GOT3 (cell line): Measurements from ENCODE around the gene TBC1D1.
A peak's percentile ranks its signal among the peaks of the same experiment; 100 is the strongest.

Source experiments
- DNase-seq: peaks from one replicate; lab custom pipeline; 2025; ENCODE audit warnings: mixed read lengths; lab: John Stamatoyannopoulos, UW

TBC1D1 gene

DNA sequence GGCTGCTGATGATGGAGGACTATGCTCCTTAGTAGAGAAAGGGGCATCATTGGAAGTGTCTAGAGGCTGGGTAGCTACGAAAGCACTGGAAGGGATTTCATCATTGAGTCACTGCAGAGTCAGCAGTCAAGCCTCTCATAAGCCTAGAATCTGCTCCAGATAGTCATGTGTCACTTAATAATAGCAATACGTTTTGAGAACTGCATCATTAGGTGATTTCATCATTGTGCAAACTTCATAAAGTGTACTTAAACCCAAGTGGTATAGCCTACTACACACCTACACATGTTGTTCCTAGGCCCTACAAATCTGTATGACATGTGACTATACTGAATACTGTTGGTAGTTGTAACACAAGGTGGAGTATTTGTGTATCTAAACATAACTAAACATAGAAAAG is 234.9 kb downstream of the TBC1D1 start:
- no peak for DNase-seq

DNA sequence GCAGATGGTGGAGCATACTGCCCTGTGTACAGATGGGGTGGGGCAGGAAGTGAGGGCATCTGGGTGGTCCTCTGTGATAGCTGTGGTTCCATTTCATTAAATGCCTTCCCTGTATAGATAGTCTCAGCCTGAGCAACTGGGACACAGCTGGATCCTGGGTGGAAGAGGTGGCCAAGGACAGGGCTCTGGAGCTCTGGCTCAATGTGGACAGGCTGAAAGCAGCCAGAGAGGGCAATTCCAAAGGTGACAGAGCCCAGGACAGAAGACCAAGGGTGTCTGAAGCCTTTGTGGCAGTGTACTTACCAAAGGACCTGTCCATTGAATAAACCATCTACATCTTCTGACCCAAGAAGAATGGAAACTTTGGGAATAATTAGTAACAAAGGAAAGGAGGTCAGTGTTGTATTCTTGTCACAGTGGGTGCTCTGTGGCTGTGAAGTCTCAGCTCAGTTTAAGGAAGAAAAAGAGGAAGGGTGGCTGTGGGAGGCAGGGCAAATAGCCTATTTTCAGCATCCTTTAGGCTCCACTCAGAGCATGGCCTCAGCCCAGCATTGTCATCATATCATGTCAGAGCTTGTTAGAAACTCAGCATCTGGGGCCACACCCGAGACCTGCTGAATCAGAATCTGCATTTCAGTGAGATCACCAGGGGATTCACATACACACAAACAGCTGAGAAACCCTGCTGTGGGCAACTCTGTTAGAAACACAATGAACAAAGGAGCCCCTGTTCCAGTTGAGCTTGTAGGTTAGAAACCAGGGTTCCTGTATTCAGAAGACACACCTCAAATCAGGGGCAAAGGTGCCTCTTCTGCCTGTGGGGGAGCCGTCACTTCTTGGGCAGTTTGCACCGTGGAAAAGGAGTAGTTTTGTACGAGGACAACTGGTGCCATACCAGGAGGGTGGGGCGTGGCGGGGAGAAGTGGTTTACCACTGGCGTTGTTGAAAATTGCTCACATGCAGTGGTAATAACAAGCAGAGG is 237.9 kb downstream of the TBC1D1 start:
- DNase-seq: no peak

DNA sequence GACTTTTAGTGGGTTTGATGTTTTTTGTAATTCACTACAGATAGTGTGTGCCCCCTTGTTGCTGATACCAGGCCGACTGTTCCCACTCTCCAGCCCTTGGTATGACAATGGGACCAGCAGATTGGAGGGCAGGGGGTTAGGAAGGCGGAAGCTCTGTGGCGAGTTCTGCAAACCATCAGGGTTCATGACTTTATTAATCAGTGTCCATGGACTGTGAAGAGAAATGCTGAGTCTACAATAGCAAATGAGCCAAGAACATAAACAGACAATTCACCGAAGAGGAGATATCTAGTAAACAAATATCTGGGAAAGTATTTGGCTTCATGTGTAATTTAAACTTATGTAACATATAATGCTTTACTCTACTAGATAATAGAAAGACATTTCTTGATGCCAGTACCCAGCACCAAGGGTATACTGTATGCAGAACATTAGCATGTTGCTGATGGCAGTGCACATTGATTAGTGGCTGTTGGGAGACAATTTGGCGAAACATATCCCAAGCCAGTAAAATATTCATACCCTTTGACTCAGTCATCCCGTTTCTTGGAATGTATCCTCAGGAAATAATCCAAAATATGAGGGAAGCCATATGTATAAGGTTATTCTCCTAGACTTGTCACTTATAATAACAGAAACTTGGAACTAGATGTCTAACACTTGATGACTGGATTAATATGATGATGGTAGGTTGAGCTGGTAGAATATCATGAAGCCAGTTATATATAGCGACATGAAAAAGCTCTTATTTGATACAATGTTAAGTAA is 238.8 kb downstream of the TBC1D1 start:
- DNase-seq: no peak

DNA sequence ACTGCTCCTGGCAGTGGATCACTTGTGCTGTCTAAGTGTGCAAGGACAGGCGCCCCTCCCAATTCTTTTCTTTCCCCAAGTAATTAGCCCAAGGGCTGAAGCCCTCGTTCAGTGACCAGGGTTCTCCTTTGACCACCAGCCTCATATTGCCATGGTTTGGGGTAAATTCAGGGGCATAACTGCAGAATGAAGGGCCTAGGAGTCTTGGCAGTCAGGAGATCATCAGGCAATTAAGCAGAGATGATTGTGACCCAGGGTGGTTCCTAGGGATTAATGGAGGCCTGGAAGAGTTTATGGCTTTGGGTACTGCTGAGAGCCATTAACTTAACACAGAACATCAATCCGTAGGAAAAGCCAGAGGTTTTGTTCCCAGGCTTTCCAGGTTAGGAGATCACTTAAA is 240.0 kb downstream of the TBC1D1 start:
- DNase-seq: no peak

DNA sequence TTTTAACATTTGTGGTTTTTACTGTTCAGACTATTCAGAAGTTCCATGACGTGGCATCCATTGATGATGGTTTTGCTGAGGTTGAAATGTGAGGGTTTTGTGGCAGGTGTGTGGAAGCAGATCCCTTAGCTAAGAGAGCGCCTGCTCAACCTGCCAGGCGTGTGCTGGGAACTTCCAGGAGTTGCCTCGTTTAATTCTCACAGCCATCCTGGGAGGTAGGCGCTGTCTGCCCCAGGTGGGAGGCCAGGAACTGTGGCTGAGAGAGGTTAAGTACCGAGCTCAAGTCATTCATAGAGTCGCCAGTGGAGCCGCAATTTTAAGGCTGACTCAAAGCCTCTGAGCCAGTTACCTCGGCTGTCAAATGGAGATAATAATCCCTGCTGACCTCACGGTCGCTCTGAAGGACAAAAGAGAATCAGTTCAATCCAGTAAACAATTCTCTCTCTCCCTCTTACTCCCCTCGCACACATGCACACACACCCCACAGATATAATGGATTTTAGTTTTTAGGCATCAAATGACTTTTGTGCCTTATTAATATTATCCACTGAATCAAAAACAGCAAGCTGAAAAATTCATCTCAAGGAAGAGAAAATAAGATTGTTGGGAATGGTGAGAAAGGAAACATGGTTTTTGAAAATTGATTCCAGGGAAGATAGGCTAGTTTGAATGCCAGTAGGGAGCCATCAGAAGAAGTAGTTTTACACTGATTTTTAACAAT is 240.6 kb downstream of the TBC1D1 start:
- DNase-seq: no peak

DNA sequence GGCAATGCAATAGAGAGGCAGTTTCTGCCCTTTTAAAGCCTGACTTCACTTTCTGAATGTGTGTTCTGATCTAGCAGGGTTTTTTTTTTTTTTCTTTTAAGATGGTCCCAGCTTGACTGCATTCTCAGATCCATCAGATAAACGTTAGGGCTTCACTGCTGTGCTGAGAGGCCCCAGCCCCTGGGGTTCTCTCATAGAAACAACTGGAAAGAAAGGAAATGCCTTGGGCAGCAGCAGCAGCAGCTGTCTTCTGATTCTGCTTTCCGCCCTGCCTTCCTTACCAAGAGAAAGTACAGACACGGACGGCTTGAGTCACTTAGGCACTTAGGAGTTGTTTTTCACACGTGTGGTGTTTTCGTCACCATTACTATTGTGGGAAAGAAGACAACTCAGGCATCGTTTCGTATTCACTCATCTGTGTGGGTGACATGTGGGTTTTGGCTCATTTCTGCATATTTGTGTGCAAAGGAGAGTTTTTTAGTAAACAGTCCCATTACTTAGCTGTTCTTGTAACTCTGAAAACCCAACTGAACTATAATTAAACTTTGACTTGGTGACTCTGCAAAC is 241.3 kb downstream of the TBC1D1 start:
- DNase-seq: peak; percentile 34

DNA sequence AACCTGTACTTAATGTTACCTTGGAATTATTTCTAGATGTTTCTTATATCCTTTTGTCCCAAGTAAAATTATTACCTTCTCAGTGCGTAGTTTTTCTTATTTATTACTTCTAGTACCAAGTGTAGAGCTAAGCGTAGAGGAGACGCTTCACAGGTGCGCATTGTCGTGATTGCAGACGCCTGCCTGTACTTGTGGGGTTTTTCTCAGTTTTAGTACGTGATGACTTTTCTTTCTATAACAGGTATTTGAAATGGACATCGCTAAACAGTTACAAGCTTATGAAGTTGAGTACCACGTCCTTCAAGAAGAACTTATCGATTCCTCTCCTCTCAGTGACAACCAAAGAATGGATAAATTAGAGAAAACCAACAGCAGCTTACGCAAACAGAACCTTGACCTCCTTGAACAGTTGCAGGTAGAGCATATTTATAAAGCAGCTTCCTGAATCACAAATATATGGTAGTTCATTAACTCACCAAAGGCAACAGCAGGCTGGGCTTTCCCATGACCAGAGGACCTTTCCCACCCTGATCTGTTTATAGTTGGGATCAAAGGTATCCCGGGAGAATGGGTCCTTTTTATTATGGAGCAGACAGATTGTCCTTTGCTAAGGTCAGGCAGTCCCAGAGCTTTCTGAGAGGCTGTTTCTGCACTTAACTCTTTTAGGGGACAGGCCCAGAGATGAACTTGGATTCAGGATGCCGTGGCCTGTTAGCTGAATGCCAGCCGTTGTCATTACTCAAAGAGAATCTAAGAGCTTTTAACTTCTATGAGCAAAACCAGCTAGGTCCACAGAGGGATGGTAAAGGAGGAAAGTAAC is 242.2 kb downstream of the TBC1D1 start:
- DNase-seq: no peak

DNA sequence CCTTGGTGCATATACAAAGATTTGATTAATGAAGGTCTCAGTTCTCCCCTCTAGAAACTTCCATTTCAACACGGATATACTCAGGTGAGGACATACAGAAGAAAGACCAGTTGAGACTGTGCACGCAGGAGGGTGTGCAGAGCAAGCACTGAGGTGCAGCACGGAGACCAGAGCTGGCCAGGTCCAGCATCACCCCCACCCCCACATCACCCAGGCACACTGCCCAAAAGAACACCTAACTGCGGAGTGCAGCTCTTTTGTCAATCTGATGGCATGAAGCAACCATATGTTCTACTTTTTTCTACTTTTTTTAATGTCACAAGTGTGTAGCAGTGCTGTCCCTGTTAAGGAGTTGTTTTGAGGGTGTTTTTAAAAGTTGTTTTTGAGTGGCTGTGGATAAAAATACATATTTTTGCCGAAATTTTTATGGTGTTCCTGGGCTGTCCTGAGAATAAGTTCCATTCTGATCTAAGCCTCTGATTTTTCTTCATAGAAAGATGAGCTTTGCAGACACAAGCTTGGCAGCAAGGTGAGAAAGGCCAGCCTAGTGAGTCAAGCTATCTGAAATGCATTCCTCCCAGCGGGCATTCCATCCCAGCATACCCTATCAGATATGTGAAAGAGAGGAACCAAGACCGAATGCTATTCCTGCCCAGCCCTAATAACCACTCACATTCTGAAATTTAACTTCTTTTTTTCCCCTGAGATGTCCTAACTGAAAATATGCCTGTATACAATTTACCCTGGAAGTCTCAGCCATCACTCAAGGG is 243.0 kb downstream of the TBC1D1 start:
- no peak for DNase-seq

DNA sequence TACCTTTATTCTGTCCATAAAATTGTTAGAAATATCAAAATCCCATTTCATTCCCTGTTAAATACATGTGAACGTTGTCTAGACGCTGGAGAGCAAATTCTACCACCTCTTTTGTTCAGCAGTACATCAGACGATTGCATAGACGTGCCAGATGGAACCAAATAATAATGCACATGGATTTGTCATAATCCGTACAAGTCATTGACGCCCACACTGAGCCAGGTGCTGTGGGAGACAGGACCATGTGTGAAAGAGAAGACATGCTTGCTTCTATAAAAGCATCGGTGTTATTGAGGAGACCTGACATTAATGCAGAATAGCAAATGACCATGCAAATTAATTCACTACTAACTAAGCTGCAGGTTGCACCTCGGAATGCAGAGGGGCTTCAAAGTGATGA is 244.3 kb downstream of the TBC1D1 start:
- no peak for DNase-seq

DNA sequence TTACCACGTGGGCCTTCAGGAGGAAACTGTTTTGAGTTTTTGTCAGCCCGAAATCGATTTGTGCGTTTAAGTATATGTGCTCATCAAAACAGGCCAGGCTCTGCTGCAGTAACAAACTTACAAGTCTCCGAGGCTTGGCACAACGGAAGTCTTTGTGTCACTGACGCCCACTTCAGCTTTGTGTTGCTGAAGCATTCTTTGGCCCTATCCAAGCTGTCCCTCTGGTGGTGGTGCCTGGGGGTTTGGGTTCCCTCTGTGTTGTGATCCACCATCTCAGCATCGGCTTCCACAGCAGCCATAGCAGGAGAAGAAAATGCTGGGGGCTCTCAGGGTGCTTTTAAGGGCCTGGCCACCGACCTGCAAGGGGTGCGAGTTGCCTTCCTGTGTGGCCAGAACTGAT is 245.7 kb downstream of the TBC1D1 start:
- no peak for DNase-seq

DNA sequence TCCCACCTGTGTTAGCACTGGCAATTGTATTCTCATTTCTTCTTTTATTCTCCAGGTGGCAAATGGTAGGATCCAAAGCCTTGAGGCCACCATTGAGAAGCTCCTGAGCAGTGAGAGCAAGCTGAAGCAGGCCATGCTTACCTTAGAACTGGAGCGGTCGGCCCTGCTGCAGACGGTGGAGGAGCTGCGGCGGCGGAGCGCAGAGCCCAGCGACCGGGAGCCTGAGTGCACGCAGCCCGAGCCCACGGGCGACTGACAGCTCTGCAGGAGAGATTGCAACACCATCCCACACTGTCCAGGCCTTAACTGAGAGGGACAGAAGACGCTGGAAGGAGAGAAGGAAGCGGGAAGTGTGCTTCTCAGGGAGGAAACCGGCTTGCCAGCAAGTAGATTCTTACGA is 246.2 kb downstream of the TBC1D1 start:
- DNase-seq: no peak

DNA sequence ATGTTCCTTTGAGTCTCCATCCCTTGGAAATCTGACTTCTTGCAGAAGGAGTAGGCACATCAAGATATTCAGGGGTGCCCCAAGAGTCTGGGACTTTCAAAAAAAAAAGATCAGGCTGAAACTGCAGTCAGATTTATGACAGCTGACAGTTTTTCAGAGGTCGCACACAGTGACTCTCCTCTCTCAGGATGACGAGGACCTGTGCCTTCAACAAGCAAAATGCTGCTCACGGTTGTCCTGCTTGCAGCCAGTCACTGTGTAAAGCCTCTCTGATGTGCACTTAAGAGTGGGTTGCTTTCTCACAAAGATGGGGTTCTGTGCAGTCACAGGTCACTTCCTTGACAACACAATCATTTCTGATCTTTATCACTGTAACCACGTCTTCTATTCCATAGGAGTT is 247.5 kb downstream of the TBC1D1 start:
- DNase-seq: no peak

DNA sequence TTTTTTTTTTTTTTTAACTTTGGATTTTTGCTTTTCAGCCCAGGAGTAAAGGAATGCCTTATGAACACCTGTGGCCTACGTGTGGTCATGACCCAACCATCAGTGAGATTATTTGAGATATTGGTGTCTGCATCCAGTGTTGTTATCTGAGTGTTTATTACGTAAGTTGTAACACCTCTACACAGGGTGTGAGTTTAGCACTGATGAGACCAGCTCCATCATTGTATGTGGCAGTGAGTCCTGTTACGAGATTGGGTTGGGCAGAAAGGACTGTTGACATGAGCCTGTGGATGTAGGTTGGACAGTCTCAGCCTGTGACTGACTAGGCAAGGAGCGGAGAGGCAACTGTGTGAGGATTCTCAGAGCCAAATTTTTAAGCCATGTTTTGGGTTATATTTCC is 248.3 kb downstream of the TBC1D1 start:
- DNase-seq: no peak

DNA sequence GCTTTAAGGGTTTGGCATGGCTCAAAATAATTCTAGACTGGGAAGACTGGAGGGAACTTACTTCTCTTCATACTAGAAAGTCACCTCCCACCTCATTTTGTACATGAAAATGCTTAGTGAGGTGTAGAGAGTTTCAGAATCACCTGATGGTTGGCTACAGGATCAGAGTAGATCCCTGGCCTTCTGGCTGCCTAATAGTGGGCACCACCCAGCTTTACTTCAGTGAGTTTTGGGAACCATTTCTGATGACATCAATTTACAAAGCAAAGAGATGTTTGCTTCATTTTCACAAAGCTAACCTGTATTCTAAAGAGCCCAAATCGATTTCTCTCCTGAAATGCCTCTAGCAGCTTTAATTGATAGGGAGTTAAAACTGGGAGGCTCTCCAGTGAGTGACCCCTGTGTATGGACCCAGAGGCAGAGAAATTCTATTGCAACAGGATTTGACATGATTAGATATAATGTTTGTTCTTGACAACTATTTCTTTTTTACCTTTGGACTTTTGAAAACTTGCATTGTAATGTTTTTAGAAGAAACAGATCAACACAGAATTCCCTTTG is 249.8 kb downstream of the TBC1D1 start:
- no peak for DNase-seq

DNA sequence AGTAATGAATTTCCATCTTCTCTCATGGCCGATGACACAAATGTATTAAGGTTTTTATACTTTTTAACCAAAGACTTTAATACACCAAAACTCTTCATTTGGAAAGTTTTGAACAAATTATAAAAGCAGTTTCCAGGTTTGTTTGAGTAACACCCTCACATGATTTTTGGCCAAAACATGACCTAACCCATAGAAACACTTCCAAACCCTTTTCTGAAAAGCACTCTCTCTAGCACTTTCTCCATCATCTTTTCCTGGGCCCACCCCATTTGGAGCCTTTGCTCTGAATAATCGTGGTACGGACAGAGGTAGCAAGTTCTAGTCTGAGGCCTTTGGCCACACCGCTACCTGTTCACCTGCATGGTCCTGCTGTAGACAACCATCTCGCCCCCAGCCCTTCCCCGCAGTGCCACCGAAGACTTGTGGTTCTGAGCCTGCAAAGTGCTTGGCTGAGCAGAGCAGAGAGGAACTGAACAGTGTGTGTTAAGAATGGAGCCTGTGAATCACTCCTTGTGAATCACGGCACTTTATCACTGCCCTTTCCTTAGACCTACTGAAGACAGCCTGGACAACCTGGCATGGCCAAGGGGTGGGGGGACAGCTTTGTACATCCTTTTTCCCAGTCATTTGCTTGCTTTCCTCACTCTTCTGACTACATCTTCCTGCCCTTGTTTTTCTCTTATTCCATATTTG is 251.1 kb downstream of the TBC1D1 start:
- DNase-seq: no peak

DNA sequence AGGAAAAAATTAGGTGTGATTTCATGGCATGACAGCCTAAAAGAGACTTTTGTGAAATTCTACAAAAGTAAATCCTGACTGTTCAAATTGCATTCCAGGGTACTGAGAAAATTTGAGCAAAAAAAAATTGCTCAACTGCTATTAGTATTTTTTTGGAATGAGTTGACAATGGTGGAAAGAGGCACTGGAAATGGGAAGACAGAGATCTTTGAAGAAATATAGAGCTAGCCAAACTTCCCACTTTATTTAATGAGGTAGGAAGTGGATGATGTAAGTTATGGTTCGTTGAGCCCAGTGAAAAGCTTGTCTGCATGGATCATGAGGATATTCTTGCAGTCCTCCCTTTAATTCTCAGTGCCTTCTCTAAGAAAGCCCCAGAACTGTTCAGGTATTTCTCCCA is 253.1 kb downstream of the TBC1D1 start:
- no peak for DNase-seq

DNA sequence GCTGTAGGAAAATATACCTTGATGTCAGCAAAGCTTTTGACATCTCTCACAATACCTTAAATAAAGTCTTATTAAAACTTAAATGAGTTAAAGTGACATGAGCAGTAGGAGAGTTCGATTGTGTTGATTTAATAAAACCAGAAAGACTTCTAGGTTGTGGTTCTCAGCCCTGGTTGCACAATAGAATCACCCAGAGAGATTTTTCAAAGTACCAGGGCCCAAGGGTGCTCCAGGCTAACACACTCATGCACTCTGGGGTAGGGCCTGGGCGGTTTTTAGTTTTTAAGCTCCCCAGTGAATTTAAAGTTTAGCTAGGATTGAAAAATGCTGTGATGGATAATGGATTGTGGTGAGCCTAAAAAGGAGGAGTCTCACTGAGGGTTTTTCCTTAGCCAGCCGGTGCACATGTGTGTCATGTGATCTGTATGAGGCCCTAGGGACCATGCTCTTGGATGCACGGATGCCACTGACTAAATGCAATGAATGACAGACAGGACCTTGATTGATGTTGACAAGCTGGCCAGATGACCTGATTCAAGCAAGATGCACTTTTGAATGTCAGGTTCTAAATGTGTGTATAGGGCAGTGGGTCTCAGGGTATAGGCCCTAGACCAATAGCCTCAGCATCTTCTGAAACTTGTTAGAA is 254.3 kb downstream of the TBC1D1 start:
- no peak for DNase-seq

DNA sequence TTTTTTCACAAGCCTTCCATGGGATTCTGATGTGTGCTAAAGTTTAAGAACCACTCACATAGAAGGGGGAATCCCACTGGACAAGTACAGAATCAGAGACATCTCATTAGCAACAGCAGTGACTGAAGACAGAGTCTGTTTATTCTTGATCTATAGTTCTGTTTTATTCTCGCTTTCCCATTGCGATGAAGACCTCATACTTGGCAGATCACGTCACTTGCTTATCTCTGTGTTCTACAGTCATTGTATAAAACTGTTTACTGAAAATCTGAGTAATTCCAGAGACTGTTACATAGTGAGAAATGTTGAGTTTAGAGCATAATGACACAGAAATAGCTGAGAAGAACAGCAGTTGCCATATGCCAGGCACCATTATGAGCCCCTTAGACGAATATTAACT is 254.9 kb downstream of the TBC1D1 start:
- no peak for DNase-seq

DNA sequence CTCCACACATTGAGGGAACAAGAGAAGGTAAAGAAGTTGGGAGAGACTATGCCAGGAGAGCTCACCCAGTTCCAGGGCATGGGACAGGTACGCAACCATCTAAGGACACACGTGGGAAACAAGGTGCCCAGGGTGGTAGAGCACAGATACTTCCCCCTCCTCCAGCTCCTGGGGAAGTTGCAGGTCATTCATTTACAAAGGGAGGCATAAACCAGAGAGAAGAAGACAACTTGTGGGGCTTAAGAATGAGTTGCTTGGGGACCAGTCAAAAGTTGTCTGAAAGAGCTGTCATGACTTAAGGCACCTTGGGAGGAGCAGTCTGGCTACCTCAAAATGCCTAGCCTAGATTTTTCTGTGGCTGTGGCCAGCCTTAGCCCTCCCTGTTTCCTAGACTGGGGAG is 255.5 kb downstream of the TBC1D1 start:
- no peak for DNase-seq
